Measurements from ENCODE around the gene S100P.

DNA sequence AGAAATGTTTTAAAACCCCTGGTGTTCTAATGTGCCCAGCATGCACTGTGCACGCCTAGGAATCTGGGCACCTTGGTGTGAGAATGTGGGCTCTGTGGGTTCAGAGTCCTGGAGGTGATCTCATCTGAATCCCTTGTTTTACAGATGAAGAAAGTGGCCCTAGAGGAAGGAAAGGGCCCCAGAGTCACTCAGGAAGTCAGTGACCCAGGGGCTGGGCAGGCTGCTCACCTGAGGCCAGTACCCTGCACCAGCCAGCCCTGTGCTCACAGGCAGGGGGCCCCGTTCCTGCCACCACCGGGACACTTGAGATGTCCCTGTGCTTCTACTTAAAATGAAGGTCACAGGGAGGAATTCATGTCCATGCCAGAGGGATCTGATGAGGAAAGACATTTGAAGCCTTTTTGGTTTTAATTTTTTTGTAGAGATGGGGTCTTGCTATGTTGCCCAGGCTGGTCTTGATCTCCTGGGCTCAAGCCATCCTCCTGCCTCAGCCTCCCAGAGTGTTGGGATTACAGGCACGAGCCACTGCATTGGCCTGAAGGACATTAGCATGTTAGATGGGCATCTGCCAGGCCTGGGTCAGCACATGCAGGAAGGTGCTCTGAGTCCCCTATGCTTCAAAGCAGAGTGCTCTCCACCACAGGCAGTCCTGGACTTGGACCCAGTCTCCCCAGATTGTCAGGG lies 7.4 kb upstream of the S100P start:
- TF ChIP-seq, protein P1, sequence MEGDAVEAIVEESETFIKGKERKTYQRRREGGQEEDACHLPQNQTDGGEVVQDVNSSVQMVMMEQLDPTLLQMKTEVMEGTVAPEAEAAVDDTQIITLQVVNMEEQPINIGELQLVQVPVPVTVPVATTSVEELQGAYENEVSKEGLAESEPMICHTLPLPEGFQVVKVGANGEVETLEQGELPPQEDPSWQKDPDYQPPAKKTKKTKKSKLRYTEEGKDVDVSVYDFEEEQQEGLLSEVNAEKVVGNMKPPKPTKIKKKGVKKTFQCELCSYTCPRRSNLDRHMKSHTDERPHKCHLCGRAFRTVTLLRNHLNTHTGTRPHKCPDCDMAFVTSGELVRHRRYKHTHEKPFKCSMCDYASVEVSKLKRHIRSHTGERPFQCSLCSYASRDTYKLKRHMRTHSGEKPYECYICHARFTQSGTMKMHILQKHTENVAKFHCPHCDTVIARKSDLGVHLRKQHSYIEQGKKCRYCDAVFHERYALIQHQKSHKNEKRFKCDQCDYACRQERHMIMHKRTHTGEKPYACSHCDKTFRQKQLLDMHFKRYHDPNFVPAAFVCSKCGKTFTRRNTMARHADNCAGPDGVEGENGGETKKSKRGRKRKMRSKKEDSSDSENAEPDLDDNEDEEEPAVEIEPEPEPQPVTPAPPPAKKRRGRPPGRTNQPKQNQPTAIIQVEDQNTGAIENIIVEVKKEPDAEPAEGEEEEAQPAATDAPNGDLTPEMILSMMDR (IDR thresholded peaks at IDR 0.05) = no peak
- TF ChIP-seq POLR2A (IDR thresholded peaks at IDR 0.05) = no peak

Measured in thyroid gland (tissue), 4 donors.